ENCODE measurements around the gene KIF1A. TPM values are rescaled to one million over a fixed set of nuclear protein-coding genes. Genes with fewer than 3 reads are reported as not detected.
A peak's percentile ranks its signal among the peaks of the same experiment; 100 is the strongest.
"Not testable (repeated sequence)": the region's sequence is repeated elsewhere in the genome, so short reads cannot be mapped to it uniquely, and the experiment has no call there.

KIF1A gene
- total RNA-seq, 1 donor from 2014 or later, result 146 TPM

GRCh38 chr2:240847817-240848216, 27.8 kb upstream of the KIF1A start:
- no peak for DNase-seq (ENCODE audit: low spot score in 2 of 2)
- no peak for FAIRE-seq

GRCh38 chr2:240846873-240847595, 27.0 kb upstream of the KIF1A start:
- no peak for DNase-seq (ENCODE audit: low spot score in 2 of 2)
- FAIRE-seq, result no peak

GRCh38 chr2:240846309-240846708, 26.3 kb upstream of the KIF1A start:
- not testable (repeated sequence) for FAIRE-seq; DNase-seq (ENCODE audit: low spot score in 2 of 2)

- peak; percentile 71 to 82 for DNase-seq (ENCODE audit: low spot score in 2 of 2)
- no peak for FAIRE-seq
These were observed 20.5 kb upstream of the KIF1A start for GRCh38 chr2:240840435-240841060.

GRCh38 chr2:240839152-240840143, 19.4 kb upstream of the KIF1A start:
- no peak for FAIRE-seq
- no peak for DNase-seq (ENCODE audit: low spot score in 2 of 2)

GRCh38 chr2:240837621-240838020, 17.6 kb upstream of the KIF1A start:
- no peak for FAIRE-seq
- DNase-seq (ENCODE audit: low spot score in 2 of 2), result no peak

GRCh38 chr2:240836781-240837467, 16.9 kb upstream of the KIF1A start:
- DNase-seq (ENCODE audit: low spot score in 2 of 2) (peak in 1 of 2 donors; percentile 62), FAIRE-seq (no peak)

- no peak for FAIRE-seq
- DNase-seq (ENCODE audit: low spot score in 2 of 2), result no peak
These were observed 15.5 kb upstream of the KIF1A start for GRCh38 chr2:240835528-240835927.

GRCh38 chr2:240834377-240834975, 14.5 kb upstream of the KIF1A start:
- FAIRE-seq (no peak), DNase-seq (ENCODE audit: low spot score in 2 of 2) (no peak)

GRCh38 chr2:240833724-240834285, 13.8 kb upstream of the KIF1A start:
- no peak for DNase-seq (ENCODE audit: low spot score in 2 of 2)
- no peak for FAIRE-seq

- no peak for FAIRE-seq
- DNase-seq (ENCODE audit: low spot score in 2 of 2), result no peak
These were observed 13.0 kb upstream of the KIF1A start for GRCh38 chr2:240832921-240833494.

GRCh38 chr2:240832205-240832727, 12.2 kb upstream of the KIF1A start:
- DNase-seq (ENCODE audit: low spot score in 2 of 2) (peak; percentile 90 to 93), FAIRE-seq (no peak)

GRCh38 chr2:240831594-240832204, 11.7 kb upstream of the KIF1A start:
- no peak for DNase-seq (ENCODE audit: low spot score in 2 of 2)
- FAIRE-seq, result no peak

GRCh38 chr2:240825476-240825875, 5.5 kb upstream of the KIF1A start:
- DNase-seq (ENCODE audit: low spot score in 2 of 2), result no peak
- FAIRE-seq, result no peak

- no peak for DNase-seq (ENCODE audit: low spot score in 2 of 2)
- no peak for FAIRE-seq
These were observed 3.7 kb upstream of the KIF1A start for GRCh38 chr2:240823449-240824336.

GRCh38 chr2:240822280-240822847, 2.3 kb upstream of the KIF1A start:
- DNase-seq (ENCODE audit: low spot score in 2 of 2) (no peak), FAIRE-seq (no peak)

GRCh38 chr2:240821429-240821778, 1.4 kb upstream of the KIF1A start:
- DNase-seq (ENCODE audit: low spot score in 2 of 2) (no peak), FAIRE-seq (no peak)

All from frontal cortex (tissue), 4 donors.